Esophagus squamous epithelium (tissue), 4 donors: ENCODE results near the gene KLHL42.

Source experiments
- POLR2A ChIP-seq, 4 donors: fragments of 450-650 bp; IDR thresholded peaks; one replicate each; pipeline ENCODE4 v1.6.1; 2017; ENCODE audit warnings: antibody characterized with exemption in 4 of 4, mild to moderate bottlenecking in 4 of 4, moderate library complexity in 3 of 4
- TF ChIP-seq, protein P1 (sequence below), 6 experiments: fragments of 450-650 bp in 4 of 6; fragments of 200-600 bp in 2 of 6; sonication (generic) in 2 of 6; IDR thresholded peaks; one replicate each; pipeline ENCODE4 v1.5.1; 2016 to 2019; ENCODE audit warnings: antibody characterized with exemption in 6 of 6, mild to moderate bottlenecking in 4 of 6, moderate library complexity in 4 of 6

DNA sequence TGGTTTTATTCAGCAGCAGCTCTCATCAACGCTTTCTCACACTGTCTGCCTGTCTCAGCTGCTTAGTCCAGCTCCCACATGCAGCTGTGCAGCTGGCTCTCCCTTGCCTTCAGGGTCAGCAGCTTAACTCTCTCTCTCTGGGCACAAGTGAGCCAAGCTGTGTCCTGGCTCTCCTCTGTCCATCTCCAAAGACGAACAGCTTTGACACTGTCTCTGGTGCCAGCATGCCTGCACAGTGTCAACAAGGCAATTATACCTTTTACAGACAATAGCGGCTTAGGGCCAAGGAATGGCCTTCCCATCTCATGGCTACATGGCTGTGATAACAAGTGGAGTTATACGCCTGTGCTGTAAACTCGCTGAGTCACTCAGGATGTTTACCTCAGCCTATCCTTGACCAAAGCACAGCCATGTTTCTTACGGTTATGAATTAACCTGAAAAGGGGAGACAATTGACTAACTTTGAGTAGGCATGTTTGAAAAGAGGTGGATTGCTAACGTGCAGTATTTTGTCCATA, 38.4 kb downstream of the KLHL42 start:
- no peak for TF ChIP-seq POLR2A (IDR thresholded peaks at IDR 0.05)
- TF ChIP-seq, protein P1, sequence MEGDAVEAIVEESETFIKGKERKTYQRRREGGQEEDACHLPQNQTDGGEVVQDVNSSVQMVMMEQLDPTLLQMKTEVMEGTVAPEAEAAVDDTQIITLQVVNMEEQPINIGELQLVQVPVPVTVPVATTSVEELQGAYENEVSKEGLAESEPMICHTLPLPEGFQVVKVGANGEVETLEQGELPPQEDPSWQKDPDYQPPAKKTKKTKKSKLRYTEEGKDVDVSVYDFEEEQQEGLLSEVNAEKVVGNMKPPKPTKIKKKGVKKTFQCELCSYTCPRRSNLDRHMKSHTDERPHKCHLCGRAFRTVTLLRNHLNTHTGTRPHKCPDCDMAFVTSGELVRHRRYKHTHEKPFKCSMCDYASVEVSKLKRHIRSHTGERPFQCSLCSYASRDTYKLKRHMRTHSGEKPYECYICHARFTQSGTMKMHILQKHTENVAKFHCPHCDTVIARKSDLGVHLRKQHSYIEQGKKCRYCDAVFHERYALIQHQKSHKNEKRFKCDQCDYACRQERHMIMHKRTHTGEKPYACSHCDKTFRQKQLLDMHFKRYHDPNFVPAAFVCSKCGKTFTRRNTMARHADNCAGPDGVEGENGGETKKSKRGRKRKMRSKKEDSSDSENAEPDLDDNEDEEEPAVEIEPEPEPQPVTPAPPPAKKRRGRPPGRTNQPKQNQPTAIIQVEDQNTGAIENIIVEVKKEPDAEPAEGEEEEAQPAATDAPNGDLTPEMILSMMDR (IDR thresholded peaks at IDR 0.05): no peak
